Natural killer cell (primary cell): ENCODE results near the gene ASMTL. TPM values are rescaled to one million over a fixed set of nuclear protein-coding genes. Genes with fewer than 3 reads are reported as not detected.

Experiments used
- ATAC-seq, 3 donors: fragments of 150-1000 bp in 2 of 3; fragments of 200-7000 bp in 1 of 3; cut with Tn5 transposase; 1 replicate in 1 of 3; 2 replicates in 2 of 3; pipeline ENCODE4 v1.10.0; 2021; ENCODE audit warnings: mild to moderate bottlenecking in 2 of 3, moderate library complexity in 2 of 3
- DNase-seq, 2 donors: peaks; one replicate each; pipeline versions ENCODE4 v3.0.0 to v3.0.0-alpha.2; 2013 to 2021; ENCODE audit warnings: mixed read lengths in 1 of 2
- H3K27ac ChIP-seq: one replicate; pipeline ENCODE4 v1.5.1; 2013; ENCODE audit warnings: mild to moderate bottlenecking, low read length
- H3K27me3 ChIP-seq: one replicate; pipeline ENCODE4 v1.6.1; 2013; ENCODE audit warnings: low read length; ENCODE audit not compliant: control insufficient read depth, insufficient read depth
- H3K36me3 ChIP-seq: one replicate; pipeline ENCODE4 v1.6.1; 2013; ENCODE audit warnings: low read length; ENCODE audit not compliant: control insufficient read depth, insufficient read depth
- H3K4me1 ChIP-seq: one replicate; pipeline ENCODE4 v1.6.1; 2013; ENCODE audit warnings: low read length; ENCODE audit not compliant: control insufficient read depth, insufficient read depth
- H3K4me3 ChIP-seq: one replicate; pipeline ENCODE4 v1.5.1; 2013; ENCODE audit warnings: low read length
- H3K9me3 ChIP-seq: one replicate; pipeline ENCODE4 v1.6.1; 2013; ENCODE audit warnings: low read length; ENCODE audit not compliant: control insufficient read depth, insufficient read depth
- H3K27ac Mint-ChIP-seq, 2 donors: one replicate each; pipeline ENCODE4 v1.8.0; 2022; ENCODE audit warnings: mild to moderate bottlenecking in 2 of 2, mixed read lengths in 2 of 2, moderate library complexity in 1 of 2
- H3K27me3 Mint-ChIP-seq, 2 donors: one replicate each; pipeline ENCODE4 v1.8.0; 2022; ENCODE audit warnings: low read depth in 2 of 2, mixed read lengths in 2 of 2
- H3K36me3 Mint-ChIP-seq: one replicate; pipeline ENCODE4 v1.8.0; 2022; ENCODE audit warnings: mixed read lengths
- H3K4me1 Mint-ChIP-seq, 2 donors: one replicate each; pipeline ENCODE4 v1.8.0; 2022; ENCODE audit warnings: mixed read lengths in 2 of 2
- H3K4me3 Mint-ChIP-seq: one replicate; pipeline ENCODE4 v1.8.0; 2022; ENCODE audit warnings: mild to moderate bottlenecking, moderate library complexity, mixed read lengths
- H3K9me3 Mint-ChIP-seq, 2 donors: one replicate each; pipeline ENCODE4 v1.8.0; 2022; ENCODE audit warnings: mixed read lengths in 2 of 2
- WGBS: methylation state at CpG from one replicate; pipeline ENCODE4 v1.1.7; 2013; ENCODE audit warnings: missing lambda C conversion rate; ENCODE audit not compliant: insufficient coverage; 5-methylcytosine and 5-hydroxymethylcytosine counted together
- intact Hi-C: fragments of 100-400 bp; cut with micrococcal nuclease; formaldehyde crosslinking; loops from one replicate; pipeline ENCODE4 v1.14.2; 2022
- total RNA-seq, 4 donors: library from RNA; stranded (reverse); fragments of 120-200 nt in 1 of 4; gene quantifications; one replicate each; pipeline versions ENCODE4 v1.2.3 to v1.2.4, GENCODE V29; 2013 to 2022
- TF ChIP-seq, protein P1 (sequence below): fragments of 200-600 bp; IDR thresholded peaks from one replicate; pipeline ENCODE4 v1.8.0; 2022; ENCODE audit warnings: antibody characterized with exemption

ASMTL gene
- total RNA-seq, 3 donors from 2014 or later (not counting 1 experiment from before 2014, with no cell fraction given), result 58.5 to 80.3 (median 66.1) TPM

- H3K27ac ChIP-seq, result no peak overlapping the region
- peaks cover 6% of the 10 kb centered on the region for H3K36me3 Mint-ChIP-seq
- H3K9me3 Mint-ChIP-seq, result peaks cover 0 to 5% of the 10 kb centered on the region in 2 donors
- H3K27ac Mint-ChIP-seq, result peak overlapping the region in 1 of 2 donors; percentile 64
- ATAC-seq (no peak), DNase-seq (no peak)
- H3K4me1 Mint-ChIP-seq, result peaks cover 37 to 60% of the 10 kb centered on the region in 2 donors
- intact Hi-C loops, result no loop called here
- TF ChIP-seq, protein P1, sequence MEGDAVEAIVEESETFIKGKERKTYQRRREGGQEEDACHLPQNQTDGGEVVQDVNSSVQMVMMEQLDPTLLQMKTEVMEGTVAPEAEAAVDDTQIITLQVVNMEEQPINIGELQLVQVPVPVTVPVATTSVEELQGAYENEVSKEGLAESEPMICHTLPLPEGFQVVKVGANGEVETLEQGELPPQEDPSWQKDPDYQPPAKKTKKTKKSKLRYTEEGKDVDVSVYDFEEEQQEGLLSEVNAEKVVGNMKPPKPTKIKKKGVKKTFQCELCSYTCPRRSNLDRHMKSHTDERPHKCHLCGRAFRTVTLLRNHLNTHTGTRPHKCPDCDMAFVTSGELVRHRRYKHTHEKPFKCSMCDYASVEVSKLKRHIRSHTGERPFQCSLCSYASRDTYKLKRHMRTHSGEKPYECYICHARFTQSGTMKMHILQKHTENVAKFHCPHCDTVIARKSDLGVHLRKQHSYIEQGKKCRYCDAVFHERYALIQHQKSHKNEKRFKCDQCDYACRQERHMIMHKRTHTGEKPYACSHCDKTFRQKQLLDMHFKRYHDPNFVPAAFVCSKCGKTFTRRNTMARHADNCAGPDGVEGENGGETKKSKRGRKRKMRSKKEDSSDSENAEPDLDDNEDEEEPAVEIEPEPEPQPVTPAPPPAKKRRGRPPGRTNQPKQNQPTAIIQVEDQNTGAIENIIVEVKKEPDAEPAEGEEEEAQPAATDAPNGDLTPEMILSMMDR, result no peak
- no peaks in the 10 kb centered on the region for H3K27me3 Mint-ChIP-seq
- H3K4me1 ChIP-seq, result peaks cover 32% of the 10 kb centered on the region
- H3K4me3 Mint-ChIP-seq, result no peak overlapping the region
- no peaks in the 10 kb centered on the region for H3K9me3 ChIP-seq
- H3K36me3 ChIP-seq, result peaks cover 16% of the 10 kb centered on the region
- no peaks in the 10 kb centered on the region for H3K27me3 ChIP-seq
- WGBS, result 78% methylated on average over 12 of the region's 12 CpGs
- no peak overlapping the region for H3K4me3 ChIP-seq
Observed at GRCh38 chrX:1496076-1496475, 43.4 kb upstream of the ASMTL start.

GRCh38 chrX:1493877-1494510, 41.3 kb upstream of the ASMTL start:
- Mint-ChIP-seq H3K4me1 (peaks cover 34 to 52% of the 10 kb centered on the region in 2 donors), H3K9me3 (peaks cover 0 to 5% of the 10 kb centered on the region in 2 donors), H3K27me3 (no peaks in the 10 kb centered on the region), H3K27ac (peak overlapping the region; percentile 62 to 78), H3K36me3 (peaks cover 6% of the 10 kb centered on the region), H3K4me3 (no peak overlapping the region)
- Histone ChIP-seq H3K4me1 (peaks cover 24% of the 10 kb centered on the region), H3K27ac (peak overlapping the region; percentile 29), H3K36me3 (peaks cover 17% of the 10 kb centered on the region), H3K4me3 (no peak overlapping the region), H3K9me3 (no peaks in the 10 kb centered on the region), H3K27me3 (no peaks in the 10 kb centered on the region)
- 33% methylated on average over 15 of the region's 15 CpGs for WGBS
- TF ChIP-seq, protein P1, result no peak
- intact Hi-C loops, result no loop called here
- ATAC-seq (peak; percentile 51 to 66 (median 60)), DNase-seq (peak in 1 of 2 donors; percentile 46)

- Histone ChIP-seq H3K4me3 (no peak overlapping the region), H3K27ac (peak overlapping the region; percentile 29), H3K9me3 (no peaks in the 10 kb centered on the region), H3K4me1 (peaks cover 24% of the 10 kb centered on the region), H3K27me3 (no peaks in the 10 kb centered on the region), H3K36me3 (peaks cover 22% of the 10 kb centered on the region)
- peak in 1 of 2 donors; percentile 51 for DNase-seq
- Mint-ChIP-seq H3K4me3 (no peak overlapping the region), H3K4me1 (peaks cover 38 to 55% of the 10 kb centered on the region in 2 donors), H3K27ac (peak overlapping the region; percentile 62 to 78), H3K27me3 (no peaks in the 10 kb centered on the region), H3K9me3 (peaks cover 0 to 5% of the 10 kb centered on the region in 2 donors), H3K36me3 (peaks cover 6% of the 10 kb centered on the region)
- TF ChIP-seq, protein P1, result no peak
- intact Hi-C loops, result no loop called here
- 59% methylated on average over 16 of the region's 16 CpGs for WGBS
- ATAC-seq, result peak in 1 of 3 donors; percentile 2
Observed at GRCh38 chrX:1493412-1493811, 40.7 kb upstream of the ASMTL start.
